PC-3 (cell line): Measurements from ENCODE around the gene UGT3A2.

Experiments used
- EZH2 ChIP-seq: fragments of 300-600 bp; sonication (generic); IDR thresholded peaks from one replicate; pipeline ENCODE4 v1.6.1; 2017; ENCODE audit warnings: antibody characterized with exemption, mild to moderate bottlenecking, low read length; ENCODE audit not compliant: unreplicated experiment
- EZH2phosphoT487 ChIP-seq: fragments of 300-600 bp; sonication (generic); IDR thresholded peaks from 2 replicates; pipeline ENCODE4 v1.6.1; 2018; ENCODE audit warnings: mild to moderate bottlenecking, antibody characterized with exemption, low read length, borderline replicate concordance
- TF ChIP-seq, protein P1 (sequence below): fragments of 300-600 bp; sonication (generic); conservative IDR thresholded peaks from 2 replicates; pipeline ENCODE4 v1.5.1; 2017; ENCODE audit warnings: antibody characterized with exemption, low read depth, mild to moderate bottlenecking, low read length

GRCh38 chr5:36049949-36050348 is 16.7 kb downstream of the UGT3A2 start:
- TF ChIP-seq, protein P1, sequence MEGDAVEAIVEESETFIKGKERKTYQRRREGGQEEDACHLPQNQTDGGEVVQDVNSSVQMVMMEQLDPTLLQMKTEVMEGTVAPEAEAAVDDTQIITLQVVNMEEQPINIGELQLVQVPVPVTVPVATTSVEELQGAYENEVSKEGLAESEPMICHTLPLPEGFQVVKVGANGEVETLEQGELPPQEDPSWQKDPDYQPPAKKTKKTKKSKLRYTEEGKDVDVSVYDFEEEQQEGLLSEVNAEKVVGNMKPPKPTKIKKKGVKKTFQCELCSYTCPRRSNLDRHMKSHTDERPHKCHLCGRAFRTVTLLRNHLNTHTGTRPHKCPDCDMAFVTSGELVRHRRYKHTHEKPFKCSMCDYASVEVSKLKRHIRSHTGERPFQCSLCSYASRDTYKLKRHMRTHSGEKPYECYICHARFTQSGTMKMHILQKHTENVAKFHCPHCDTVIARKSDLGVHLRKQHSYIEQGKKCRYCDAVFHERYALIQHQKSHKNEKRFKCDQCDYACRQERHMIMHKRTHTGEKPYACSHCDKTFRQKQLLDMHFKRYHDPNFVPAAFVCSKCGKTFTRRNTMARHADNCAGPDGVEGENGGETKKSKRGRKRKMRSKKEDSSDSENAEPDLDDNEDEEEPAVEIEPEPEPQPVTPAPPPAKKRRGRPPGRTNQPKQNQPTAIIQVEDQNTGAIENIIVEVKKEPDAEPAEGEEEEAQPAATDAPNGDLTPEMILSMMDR: no peak
- TF ChIP-seq EZH2 (no peak), EZH2phosphoT487 (no peak)
